Measurements from ENCODE around the gene RXFP3. TPM values are rescaled to one million over a fixed set of nuclear protein-coding genes. Genes with fewer than 3 reads are reported as not detected.

RXFP3 gene
- not detected in 2 replicates for total RNA-seq

GRCh38 chr5:33936381-33937016 is at the start of gene RXFP3:
Gene RXFP3 (plus strand): TSS chr5:33936386. CDS start chr5:33936741, 355 bp downstream.

GRCh38 chr5:33891788-33892619 is 44.2 kb upstream of the RXFP3 start, which contains the start of gene ADAMTS12:
Gene ADAMTS12 (minus strand): TSS chr5:33891990. CDS start chr5:33891856, 134 bp downstream.

GRCh38 chr5:33984671-33985124 is 48.5 kb downstream of the RXFP3 start, which contains the start of gene SLC45A2:
Gene SLC45A2 (minus strand): TSS chr5:33984693. CDS start chr5:33984583, 110 bp downstream.

Other genes with a start within 250 kb of the RXFP3 start
- 39.0 and 57.8 TPM in 2 replicates for gene ADAMTS12, start 44.4 kb upstream of the RXFP3 start, total RNA-seq
- gene SLC45A2, start 48.3 kb downstream of the RXFP3 start, total RNA-seq: not detected in 2 replicates
- gene AMACR, start 71.7 kb downstream of the RXFP3 start, total RNA-seq: 7.9 and 9.9 TPM in 2 replicates
- 0.65 and 1.6 TPM in 2 replicates for gene C1QTNF3, start 106.8 kb downstream of the RXFP3 start, total RNA-seq